Suppressor macrophage treated with lipopolysaccharide for 1 hour (primary cell): Measurements from ENCODE around the gene PIGT.

Source experiments
- DNase-seq, 3 donors: peaks; one replicate each; pipeline ENCODE4 v3.0.0-alpha.2; 2020 to 2022

The PIGT gene

GRCh38 chr20:45402946-45403345, 13.0 kb upstream of the PIGT start:
- DNase-seq: no peak

GRCh38 chr20:45404438-45404837, 11.5 kb upstream of the PIGT start:
- no peak for DNase-seq

- peak in 2 of 3 donors; percentile 5 to 6 for DNase-seq
These were observed 10.2 kb upstream of the PIGT start for GRCh38 chr20:45405571-45406259.

- DNase-seq: peak; percentile 38 to 80 (median 49)
These were observed 9.5 kb upstream of the PIGT start for GRCh38 chr20:45406260-45407066.

GRCh38 chr20:45407067-45407745, 8.7 kb upstream of the PIGT start:
- peak; percentile 16 to 28 (median 26) for DNase-seq

- peak in 1 of 3 donors; percentile 6 for DNase-seq
These were observed 7.9 kb upstream of the PIGT start, which contains the start of gene DBNDD2 for GRCh38 chr20:45407783-45408645. DBNDD2 (plus strand) TSS chr20:45408289; CDS start chr20:45408468, 179 bp downstream.

- DNase-seq: peak; percentile 86 to 91 (median 89)
These were observed 7.2 kb upstream of the PIGT start for GRCh38 chr20:45408646-45409213.

GRCh38 chr20:45409521-45410272, 6.2 kb upstream of the PIGT start:
- peak in 1 of 3 donors; percentile 12 for DNase-seq

GRCh38 chr20:45410887-45411286, 5.1 kb upstream of the PIGT start:
- no peak for DNase-seq

- DNase-seq: no peak
These were observed 3.3 kb upstream of the PIGT start for GRCh38 chr20:45412653-45413052.

- DNase-seq: no peak
These were observed 2.5 kb upstream of the PIGT start for GRCh38 chr20:45413479-45413878.

- DNase-seq: no peak
These were observed 976 bp downstream of the PIGT start for GRCh38 chr20:45416917-45417316.

- no peak for DNase-seq
These were observed 3.5 kb downstream of the PIGT start for GRCh38 chr20:45419188-45420091.

GRCh38 chr20:45420125-45420524, 4.2 kb downstream of the PIGT start:
- no peak for DNase-seq

GRCh38 chr20:45423700-45424099, 7.8 kb downstream of the PIGT start:
- DNase-seq: no peak

- no peak for DNase-seq
These were observed 9.6 kb downstream of the PIGT start for GRCh38 chr20:45425561-45425960.

- DNase-seq: peak; percentile 31 to 59 (median 37)
These were observed 10.5 kb downstream of the PIGT start for GRCh38 chr20:45426320-45427016.

GRCh38 chr20:45427236-45428149, 11.6 kb downstream of the PIGT start:
- DNase-seq: no peak
